Suprapubic skin (tissue), 4 donors: Measurements from ENCODE around the gene NETO2.

Experiments
- EP300 ChIP-seq: sonication (generic); formaldehyde crosslinking; IDR thresholded peaks from one replicate; pipeline ENCODE4 v1.6.1; 2017; ENCODE audit warnings: antibody characterized with exemption
- POLR2A ChIP-seq, 2 donors: fragments of 450-650 bp; IDR thresholded peaks; one replicate each; pipeline ENCODE4 v1.6.1; 2017; ENCODE audit warnings: antibody characterized with exemption in 2 of 2, mild to moderate bottlenecking in 2 of 2, moderate library complexity in 2 of 2
- POLR2AphosphoS5 ChIP-seq, 3 donors: sonication (generic); formaldehyde crosslinking; IDR thresholded peaks; one replicate each; pipeline ENCODE4 v1.6.1; 2017; ENCODE audit warnings: antibody characterized with exemption in 3 of 3
- TF ChIP-seq, protein P1 (sequence below), 2 donors: fragments of 200-600 bp in 1 of 2; fragments of 450-650 bp in 1 of 2; sonication (generic) in 1 of 2; IDR thresholded peaks; one replicate each; pipeline ENCODE4 v1.5.1; 2016 to 2019; ENCODE audit warnings: antibody characterized with exemption in 2 of 2, mild to moderate bottlenecking in 1 of 2, moderate library complexity in 1 of 2

GRCh38 chr16:47060596-47060995 lies 83.1 kb downstream of the NETO2 start:
- TF ChIP-seq, protein P1, sequence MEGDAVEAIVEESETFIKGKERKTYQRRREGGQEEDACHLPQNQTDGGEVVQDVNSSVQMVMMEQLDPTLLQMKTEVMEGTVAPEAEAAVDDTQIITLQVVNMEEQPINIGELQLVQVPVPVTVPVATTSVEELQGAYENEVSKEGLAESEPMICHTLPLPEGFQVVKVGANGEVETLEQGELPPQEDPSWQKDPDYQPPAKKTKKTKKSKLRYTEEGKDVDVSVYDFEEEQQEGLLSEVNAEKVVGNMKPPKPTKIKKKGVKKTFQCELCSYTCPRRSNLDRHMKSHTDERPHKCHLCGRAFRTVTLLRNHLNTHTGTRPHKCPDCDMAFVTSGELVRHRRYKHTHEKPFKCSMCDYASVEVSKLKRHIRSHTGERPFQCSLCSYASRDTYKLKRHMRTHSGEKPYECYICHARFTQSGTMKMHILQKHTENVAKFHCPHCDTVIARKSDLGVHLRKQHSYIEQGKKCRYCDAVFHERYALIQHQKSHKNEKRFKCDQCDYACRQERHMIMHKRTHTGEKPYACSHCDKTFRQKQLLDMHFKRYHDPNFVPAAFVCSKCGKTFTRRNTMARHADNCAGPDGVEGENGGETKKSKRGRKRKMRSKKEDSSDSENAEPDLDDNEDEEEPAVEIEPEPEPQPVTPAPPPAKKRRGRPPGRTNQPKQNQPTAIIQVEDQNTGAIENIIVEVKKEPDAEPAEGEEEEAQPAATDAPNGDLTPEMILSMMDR (IDR thresholded peaks at IDR 0.05), result no peak
- TF ChIP-seq POLR2AphosphoS5 (IDR thresholded peaks at IDR 0.05) (no peak), POLR2A (IDR thresholded peaks at IDR 0.05) (no peak), EP300 (no peak)
